GM19468 (cell line): ENCODE results near the gene ENTPD8.

Experiments
- ATAC-seq: cut with Tn5 transposase; IDR thresholded peaks from one replicate; pipeline ENCODE4 v1.9.1; 2021; ENCODE audit warnings: mild to moderate bottlenecking, moderate library complexity, moderate number of reproducible peaks; ENCODE audit not compliant: unreplicated experiment; ENCODE audit errors: extremely low read depth

Gene ENTPD8, protein sequence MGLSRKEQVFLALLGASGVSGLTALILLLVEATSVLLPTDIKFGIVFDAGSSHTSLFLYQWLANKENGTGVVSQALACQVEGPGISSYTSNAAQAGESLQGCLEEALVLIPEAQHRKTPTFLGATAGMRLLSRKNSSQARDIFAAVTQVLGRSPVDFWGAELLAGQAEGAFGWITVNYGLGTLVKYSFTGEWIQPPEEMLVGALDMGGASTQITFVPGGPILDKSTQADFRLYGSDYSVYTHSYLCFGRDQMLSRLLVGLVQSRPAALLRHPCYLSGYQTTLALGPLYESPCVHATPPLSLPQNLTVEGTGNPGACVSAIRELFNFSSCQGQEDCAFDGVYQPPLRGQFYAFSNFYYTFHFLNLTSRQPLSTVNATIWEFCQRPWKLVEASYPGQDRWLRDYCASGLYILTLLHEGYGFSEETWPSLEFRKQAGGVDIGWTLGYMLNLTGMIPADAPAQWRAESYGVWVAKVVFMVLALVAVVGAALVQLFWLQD

DNA sequence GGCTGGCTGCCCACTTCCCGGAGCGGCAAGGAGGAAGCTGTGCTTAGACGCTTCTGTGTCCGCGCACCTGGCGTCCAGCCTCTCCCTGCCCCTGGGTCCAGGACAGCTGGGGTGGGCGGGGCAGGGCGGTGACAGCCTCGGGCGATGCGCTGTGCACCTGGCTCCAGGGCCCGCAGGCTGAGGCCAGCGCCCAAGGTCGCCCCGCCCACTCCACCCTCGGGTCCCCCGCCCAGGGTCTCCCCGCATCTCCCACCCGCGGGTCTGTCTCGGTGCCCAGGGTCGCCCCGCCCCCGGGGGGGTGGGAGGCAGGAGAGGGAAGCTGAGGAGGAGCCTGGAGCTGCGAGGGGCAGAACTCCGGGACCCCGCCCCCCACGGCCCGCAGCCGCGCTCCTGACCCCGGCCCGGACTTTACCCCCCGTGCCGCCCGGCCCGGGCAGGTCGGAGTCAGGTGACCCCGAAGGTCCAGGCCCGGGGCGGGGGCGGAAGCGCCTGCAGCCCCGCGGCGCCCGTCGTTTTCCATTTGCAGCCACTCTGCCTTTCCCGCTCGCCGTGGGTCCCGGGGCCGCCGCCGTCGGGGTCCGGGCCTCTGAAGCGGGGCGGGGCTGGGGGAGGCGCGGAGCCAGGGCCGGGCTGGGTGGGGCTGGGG is at the start of gene ENTPD8:
Gene ENTPD8 (minus strand): TSS at position 69 of the 646 bp plus-strand sequence. CDS start 3,072 bp downstream, outside the sequence.
- ATAC-seq: no peak

DNA sequence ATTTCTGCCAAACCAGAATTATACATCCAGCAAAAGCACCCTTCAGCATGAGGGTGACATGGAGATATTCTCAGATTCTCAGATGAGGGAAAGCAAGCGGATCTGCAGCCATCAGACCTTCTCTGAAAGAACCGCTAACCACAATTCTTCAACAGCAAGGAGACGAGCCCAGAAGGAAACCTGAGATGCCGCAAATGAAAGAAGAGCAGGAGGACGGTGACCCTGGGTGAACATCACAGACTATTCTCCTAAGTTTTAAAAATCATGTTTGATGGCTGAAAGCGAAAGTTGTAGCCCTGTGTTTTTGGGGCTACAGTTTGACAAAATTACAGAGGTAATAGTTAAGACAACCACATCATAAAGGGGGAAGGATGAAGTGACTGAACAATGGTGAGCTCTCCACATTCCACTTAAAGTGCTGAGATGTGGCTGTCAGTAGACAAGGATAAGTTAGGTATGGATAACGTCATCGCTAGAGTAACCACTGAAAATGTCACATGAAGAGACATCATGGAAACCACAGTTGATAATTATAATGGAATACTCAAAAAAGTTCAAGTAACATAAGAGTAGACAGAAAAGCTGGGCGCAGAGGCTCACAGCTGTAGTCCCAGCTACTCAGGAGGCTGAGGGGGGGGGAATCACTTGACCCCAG is 49.5 kb upstream of the ENTPD8 start:
- ATAC-seq: no peak

DNA sequence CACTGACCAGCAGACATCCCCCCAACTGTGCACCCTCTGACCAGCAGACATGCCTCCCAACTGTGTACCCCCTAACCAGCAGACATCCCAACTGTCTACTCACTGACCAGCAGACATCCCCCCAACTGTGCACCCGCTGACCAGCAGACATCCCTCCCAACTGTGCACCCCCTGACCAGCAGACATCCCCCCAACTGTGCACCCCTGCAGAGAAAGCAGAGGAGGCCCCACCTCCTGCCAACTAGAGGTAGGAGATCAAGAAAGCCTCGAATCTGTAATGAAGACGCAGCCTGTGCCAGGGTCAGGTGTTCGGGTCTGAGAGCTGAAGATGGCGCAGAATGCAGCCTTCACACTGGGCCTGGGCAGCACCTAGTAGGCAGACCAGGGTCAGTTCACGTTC is 47.7 kb upstream of the ENTPD8 start:
- no peak for ATAC-seq

DNA sequence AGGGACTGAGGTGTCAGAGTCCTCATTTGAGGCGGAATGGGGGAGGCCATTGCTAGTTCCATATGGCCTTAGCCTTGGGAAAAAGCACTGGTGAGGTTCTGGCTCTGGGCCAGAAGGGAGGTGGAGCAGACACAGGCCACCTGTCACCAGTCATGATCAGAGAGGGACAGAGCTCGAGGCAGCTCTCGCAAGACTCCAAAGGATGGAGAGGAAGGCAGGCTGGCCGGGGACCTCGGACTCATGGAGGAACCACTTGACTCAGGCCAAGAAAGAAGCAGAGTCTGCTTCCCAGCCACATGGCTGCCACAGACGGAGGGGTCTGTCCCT is 47.1 kb upstream of the ENTPD8 start:
- no peak for ATAC-seq

DNA sequence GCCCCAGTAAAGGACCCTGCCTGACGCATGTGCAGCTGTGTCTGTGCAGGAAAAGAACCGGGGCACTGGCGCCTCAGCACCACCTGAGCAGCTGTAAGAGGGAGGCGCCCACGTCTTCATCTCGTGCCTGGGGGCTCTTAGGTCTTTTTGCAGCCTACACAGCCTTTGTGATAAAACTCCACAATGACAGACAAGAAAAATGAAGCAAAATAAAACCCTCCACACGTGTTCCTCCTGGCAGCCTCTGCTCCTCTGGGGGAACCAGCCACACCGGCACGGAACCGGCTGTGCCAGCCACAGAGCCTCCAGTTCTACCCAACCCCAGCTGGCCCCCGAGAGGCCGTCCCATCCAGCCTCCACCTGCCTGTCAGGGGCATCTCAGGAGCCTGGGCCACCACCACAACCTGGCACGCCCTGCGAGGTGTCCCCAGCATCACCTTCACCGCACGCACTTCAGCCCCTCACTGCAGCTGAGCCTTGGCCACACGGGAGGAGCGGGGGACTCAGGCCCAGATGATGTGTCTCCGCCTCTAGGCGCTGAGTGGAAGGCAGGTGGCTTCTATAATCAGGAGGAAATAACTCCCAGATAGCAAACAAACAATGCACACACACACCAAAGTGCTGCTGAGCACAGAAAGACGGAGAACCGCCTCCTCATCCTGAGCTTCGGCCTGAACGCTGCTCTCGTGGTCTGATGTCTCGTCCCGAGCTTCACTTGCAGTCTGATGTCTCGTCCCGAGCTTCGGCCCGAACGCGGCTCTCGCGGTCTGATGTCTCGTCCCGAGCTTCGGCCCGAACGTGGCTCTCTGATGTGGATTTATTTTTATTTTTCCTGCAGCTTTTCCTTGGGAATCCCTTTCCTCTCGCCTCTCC is 46.5 kb upstream of the ENTPD8 start:
- no peak for ATAC-seq

DNA sequence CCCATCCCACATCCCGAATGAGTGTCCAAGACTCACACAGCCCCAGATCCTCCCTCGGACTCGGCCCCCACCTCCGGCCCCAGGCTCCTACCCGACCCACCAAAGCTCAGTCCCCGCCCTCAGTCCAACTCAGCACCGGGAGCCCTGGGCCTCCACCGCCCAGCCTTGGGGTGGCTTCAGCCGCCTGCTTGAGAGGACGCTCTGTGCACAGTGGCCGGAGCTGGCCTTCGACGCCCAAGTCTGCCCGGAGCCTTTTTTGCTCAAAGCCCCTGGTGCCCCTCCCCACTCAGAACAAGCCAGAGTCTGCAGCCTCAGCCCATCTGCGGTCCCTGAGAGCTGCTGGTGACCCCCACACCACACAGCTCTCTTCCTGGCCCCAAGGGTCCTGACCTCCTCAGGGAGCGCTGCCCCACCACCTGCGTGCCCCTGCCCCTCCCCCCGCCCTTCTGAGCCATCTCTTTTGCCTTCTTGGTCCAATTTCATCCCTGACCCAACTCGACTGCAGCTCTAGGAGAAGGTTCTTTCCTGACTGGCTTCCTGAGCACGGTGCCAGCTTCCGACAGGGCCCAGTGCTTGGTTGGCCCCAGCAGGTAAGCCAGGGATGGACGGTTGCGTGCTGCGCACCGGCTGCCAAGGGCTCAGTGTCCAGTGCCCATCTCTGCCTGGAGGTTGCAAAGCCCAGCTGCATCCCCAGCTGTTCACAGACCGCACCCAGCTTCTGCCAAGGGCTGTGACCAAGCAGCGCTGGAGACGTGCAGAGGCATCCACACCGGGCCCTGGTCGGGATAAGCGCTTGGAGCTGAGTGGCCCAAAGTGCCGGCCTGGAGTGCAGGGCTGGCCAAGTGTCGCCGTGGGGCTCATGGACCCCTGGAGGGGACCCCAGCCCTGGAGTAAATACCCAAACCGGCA is 45.6 kb upstream of the ENTPD8 start:
- no peak for ATAC-seq

DNA sequence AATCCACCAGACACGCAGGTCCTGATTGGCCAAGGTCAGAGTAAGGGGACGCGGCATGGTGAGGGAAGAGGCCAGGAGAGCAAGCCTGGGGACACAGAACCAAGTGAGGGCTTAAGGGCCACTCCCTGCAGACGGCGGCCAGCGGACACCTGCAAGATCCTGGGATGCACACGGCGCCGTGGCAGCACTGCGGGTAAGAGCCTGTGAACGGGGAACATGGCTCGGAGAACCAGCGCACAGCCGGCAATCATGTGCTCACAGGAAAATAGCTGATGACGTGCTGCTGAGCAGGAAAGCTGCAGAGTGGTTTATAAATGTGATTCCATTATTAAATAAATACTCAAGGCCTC is 45.0 kb upstream of the ENTPD8 start:
- no peak for ATAC-seq

DNA sequence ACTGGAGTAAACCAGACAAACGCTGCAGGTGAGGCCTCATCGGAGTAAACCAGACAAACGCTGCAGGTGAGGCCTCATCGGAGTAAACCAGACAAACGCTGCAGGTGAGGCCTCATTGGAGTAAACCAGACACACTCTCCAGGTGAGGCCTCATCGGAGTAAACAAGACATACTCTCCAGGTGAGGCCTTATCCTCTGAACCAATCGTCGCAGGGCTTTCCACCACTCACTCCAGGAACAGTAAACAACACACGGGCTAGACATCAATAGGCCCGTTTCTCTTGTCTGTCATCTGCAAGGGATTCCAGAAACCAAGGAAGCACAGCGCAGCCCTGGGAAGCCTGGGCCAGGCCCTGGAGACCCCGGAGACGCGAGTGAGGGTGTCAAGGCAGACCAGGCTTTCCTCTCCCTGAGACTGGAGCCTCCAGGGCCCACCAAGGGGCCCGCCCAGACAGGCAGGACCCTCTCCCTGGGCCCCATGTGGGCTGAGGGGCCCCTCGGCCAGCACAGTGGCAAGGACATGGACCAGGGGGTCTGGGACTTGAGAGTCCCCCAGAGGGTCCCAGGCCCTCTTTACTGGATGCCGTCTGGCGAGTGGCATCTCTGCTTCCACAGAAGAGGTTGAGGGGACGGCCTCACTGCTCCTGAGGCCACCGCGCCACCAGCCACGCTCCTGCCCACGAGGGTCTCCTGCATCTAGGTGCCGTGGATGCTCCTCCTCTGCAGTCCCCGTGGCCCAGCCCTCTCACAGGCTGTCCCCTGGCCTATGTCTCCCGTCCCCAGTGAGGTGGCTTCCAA is 44.4 kb upstream of the ENTPD8 start:
- no peak for ATAC-seq

DNA sequence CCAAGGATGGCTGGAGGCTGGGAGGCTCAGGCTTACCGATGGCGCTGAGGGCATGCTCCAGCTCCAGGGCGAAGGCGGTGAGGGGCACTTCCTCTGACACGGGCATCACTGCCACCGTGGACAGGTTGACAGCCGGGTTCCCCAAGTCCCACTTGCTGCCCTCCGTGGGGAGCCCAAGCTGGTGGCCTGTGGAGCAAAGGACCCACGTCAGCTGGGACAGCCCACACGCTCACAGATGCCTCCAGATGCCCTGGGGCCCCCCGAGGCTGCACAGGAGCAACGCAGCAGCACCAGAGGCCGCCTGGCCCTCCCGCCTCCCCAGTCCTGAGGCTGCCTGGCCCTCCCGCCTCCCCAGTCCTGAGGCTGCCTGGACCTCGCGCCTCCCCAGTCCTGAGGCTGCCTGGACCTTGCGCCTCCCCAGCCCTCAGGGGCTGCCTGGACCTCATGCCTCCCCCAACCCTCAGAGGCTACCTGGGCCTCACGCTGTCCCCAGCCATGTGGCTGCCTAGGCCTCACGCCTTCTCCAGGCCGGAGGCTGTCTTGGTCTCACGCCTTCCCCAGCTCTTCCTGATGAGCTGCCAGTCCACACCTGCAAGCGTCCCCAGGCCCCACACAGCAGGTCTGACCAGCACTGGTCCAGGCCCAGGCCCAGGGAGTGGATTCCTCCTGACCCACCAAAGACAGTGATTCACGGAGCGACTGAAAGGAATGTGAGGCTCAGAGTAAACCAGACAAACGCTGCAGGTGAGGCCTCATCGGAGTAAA is 43.6 kb upstream of the ENTPD8 start:
- no peak for ATAC-seq

DNA sequence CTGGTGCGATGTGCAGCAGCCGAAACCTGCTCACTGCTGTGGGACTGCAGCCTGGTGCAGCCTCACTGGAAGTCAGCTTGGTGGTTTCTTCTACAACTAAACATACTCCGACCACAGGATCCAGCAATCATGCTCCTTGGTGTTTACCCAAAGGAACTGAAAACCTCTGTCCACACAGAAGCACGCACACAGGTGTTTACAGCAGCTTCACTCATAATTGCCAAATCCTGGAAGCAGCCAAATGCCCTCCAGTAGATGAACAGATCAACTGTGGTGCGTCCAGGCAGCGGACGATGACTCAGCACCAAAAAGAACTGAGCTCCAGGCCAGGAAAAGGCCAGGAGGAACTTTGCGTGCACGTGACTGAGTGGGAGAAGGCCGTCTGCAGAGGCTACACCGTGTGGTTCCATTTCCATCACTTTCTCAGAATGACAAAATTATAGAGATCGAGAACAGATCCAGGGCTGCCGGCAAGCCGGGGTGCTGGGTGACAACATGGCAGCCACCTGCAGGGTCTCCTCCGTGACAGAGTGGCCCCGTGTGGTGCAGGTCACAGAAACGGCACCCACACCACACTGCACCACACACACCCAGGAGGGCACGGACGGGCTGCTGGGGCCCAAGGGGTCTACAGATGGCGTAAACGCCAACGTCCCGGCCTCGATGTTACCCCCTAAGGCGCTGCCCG is 41.1 kb upstream of the ENTPD8 start:
- no peak for ATAC-seq

DNA sequence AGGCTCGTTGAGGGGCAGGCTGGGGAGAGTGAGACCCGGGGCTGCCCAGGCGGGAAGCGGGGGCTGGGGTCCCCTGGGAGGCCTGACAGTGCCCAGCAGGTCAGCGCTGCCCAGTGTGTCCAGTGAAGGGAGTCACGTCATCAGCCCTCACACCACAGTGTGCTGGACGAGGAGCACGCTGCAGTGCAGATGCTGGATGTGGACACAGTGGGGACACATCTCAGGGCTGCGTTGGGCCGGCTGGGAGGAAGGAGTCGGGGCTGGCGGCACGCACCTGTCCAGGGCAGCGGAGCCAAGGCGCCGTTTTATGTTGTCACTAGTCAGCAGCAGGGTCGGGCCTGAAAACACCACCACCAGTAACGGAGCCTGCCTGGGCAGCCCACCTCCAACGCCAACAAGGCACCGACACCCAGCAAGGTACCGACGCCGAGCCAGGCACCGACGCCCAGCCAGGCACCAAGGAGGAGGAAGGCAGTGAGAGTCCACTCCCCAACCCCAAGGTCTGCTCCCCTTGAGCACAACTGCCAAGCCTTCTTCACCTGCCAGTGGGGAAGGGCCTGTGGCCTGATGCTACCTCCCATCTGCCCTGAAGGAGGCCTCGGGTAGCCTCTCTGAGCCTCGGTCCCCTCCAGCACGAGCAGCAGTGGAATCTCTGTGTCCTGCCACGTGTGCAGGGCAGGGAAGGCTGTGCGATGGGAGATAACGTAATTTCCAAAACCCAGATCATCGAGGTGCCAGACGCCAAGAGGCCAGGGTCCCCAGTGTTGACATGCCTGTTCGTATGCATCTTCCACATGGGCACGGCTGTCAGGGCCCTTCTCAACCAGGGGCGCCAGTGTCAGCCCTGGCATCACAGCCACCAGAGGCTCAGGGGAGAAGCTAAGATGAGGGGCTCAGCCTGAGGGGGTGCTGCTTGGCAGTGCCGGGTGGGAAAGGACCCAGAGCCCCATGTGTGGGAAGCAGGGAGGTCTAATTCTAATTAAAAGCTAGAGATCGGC is 39.8 kb upstream of the ENTPD8 start:
- no peak for ATAC-seq

DNA sequence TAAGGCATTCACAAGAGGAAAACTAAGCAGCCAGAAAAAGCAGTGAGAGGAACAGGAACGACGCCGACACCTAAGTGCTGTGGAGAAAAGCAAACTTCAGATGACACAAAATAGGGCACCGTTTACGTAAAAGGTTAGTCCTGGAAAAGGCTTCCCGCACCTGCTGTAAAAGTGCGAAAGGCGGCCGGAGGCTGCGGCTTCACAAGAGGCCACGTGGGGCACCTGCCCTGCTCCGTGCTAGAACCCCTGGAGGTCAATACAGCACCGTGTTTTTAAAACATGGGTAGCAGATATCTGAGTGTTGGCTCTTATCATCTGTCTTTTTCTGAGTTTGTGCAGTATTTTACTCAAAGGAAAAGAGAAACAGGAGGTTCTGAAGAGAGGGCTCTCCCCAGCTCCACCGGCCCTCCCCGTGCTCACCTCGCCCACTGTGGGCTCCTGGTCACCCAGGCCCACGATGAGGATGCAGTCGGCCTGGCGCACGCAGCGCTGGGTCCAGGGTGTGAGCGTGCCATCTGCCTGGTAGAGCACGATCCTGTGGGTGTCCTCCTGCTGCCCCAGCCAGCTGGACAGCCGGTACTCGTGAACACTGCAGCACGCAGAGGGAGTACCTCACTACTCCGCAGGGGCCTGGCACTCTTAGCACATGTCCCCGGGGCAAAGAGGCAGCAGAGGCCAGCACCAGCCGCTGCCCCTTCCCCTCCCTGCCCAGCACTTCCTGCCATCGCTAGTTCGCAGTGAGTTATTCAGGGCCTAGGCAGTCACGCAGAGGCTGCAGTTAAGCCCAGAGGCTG is 38.9 kb upstream of the ENTPD8 start:
- no peak for ATAC-seq

DNA sequence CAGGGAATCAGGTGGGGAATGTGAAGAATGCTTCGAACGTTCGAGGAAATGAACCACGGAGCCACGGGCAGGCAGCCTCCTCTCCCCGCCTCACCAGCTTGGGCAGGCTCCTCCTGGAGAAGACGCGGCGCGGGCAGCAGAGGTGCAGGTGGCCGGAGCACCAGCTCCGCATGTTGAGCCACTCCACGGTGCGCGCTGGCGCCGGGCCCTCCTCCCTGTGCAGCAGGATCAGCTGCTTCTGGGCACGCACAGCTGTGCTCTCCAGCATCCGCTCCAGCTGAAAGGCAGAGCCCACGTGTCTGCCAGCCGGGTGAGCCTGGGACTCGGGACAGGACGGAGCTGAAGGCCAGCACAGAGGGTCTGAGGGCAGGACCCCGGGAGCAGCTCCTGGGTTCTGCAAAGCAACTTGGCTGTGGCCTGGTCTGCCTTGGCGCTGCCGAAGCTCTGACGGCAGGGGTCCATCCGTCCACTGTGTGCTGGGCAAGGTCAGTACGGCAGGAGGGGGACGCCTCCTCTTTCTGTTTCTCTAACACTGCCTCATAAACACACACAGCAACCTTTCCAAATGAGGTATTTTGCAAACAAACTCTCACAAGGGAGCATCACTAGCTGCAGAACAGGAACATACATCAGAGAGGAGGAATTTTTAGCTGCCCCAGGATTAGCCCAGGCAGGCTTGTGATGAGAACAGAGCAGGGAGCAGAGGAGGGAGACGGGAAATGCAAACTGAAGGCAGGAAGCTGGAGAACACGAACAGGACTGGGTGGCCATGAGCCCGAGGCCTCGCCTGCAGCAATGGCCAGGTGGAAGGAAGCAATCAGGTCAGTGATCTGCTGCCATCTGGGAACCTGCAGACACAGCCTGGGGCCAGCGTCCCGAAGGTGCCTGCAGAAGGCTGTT is 38.1 kb upstream of the ENTPD8 start:
- ATAC-seq: no peak

DNA sequence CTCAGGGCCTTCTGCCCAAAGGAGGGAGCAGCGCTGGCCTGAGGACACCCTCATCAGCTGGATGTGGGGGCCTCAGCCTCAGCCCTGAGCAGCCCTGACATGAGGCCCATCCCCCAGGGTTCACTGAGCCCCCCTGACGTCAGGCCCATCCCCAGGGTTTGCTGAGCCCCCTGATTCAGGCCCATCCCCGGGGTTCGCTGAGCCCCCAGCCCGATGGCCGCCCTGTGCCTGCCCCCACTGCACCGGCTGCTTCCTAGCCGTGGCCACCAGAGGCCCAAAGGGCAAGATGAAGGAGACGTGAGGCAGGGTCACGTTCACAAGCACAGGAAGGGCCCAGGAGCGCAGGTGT is 37.4 kb upstream of the ENTPD8 start:
- ATAC-seq: no peak
